ENCODE measurements around the gene TEX11.
"Not testable (repeated sequence)": the region's sequence is repeated elsewhere in the genome, so short reads cannot be mapped to it uniquely, and the experiment has no call there.

Gene TEX11

DNA sequence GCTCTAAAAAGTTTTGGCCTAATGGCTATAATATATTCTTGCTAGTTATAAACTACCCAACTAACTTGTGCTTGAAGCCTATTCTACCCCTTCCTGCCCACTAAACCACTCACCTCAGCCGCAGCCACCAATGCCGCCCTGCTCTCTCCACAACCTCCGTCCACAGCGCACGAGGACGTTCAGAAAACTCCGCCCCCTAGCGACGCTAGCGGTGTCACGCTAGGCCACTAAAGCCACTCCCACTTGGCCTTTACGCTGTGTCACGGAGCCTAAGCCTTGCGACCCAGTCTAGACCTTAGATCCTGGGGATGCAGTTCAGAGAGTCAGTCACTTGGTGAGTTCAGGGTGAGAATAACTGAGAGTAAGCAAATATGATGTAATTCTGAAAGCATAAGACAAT lies at the start of gene TEX11:
Gene TEX11 (minus strand): TSS at position 171 of the 400 bp plus-strand sequence. CDS start 922 bp downstream, outside the sequence.
- no peak for DNase-seq

GRCh38 chrX:70954871-70955270 lies 46.4 kb upstream of the TEX11 start:
- no peak for DNase-seq

- no peak for DNase-seq
Observed at GRCh38 chrX:70924294-70924911, 15.9 kb upstream of the TEX11 start.

- no peak for DNase-seq
Observed at GRCh38 chrX:70922774-70923473, 14.4 kb upstream of the TEX11 start.

DNA sequence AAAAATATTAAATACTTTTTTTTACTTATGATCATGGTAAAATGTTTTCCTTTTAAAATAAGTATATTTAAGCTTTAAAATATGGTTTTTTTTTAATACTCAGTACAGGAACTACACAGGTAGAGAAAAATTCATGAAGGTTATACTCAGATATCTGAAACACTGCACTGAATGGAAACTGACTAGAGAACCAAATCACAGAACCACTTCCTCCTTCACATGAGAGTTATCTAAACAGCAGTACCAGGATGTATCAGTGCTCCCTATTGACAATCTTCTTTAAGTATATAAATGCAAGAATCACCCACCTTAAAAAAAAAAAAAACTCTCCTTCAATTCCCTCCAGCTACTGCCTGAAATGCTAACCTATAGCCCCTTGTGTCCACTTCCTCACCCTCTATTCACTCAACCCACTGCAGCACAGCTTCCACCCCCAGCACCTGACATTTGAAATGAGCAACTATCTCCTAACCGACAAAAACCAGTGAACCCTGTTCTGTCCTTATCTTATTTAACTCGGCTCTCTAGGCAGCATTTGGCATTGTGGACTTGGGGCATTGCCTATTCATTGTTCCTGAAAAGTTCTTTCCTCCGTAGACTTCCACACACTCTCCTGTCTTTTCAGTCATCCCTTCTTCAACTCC lies 13.3 kb upstream of the TEX11 start:
- no peak for DNase-seq

GRCh38 chrX:70916754-70917153 lies 8.2 kb upstream of the TEX11 start:
- DNase-seq, result no peak

GRCh38 chrX:70907900-70908299 lies 611 bp downstream of the TEX11 start:
- peak in 2 of 51 donors; percentile 6 for DNase-seq

DNA sequence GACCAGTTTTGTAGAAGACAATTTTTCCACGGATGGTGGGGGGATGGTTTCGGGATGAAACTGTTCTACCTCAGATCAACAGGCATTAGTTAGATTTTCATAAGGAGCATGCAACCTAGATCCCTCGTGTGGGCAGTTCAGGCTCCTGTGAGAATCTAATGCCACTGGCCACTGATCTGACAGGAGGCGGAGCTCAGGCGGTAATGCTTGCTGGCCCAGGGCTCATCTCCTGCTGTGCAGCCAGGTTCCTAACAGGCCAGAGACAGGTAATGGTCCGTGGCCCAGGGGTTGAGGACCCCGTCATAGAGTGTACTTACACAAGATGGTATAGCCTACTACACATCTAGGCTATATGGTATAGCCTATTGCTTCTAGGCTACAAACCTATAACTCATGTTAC lies 7.0 kb downstream of the TEX11 start:
- DNase-seq, result no peak

- DNase-seq, result not testable (repeated sequence)
Observed at GRCh38 chrX:70890441-70890840, 18.1 kb downstream of the TEX11 start.

DNA sequence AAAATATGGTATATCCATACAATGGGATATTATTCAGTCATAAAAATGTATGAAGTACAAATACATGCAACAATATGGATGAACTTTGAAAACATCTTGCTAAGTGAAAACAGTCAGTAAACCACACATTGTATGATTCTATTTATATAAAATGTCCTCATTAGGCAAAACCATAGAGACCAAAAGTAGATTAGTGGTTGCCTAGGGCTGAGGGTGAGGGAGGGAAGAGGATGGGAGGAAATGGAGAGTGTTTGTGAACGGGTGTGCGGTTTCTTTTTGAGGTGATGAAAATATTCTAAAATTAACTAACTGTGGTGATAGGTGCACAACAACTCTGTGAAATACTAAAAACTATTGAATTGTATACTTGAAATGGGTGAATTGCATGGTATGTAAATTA lies 29.6 kb downstream of the TEX11 start:
- no peak for DNase-seq

DNA sequence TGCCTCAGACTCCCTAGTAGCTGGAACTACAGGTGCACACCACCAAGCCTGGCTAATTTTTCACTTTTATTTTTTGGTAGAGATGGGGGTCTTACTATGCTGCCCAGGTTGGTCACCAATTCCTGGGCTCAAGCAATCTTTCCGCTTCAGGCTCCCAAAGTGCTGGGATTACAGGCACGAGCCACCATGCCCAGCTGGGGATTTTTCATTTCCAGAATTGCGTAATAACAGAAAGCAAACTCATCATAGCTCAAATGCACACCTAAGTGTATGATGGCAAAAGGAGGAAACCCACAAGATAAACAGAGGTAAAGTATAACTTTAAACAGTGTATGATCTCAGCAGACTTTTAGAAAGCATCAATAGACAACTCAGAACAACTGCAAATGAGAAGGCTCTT lies 56.2 kb downstream of the TEX11 start:
- no peak for DNase-seq

GRCh38 chrX:70844081-70844480 lies 64.4 kb downstream of the TEX11 start:
- not testable (repeated sequence) for DNase-seq

- DNase-seq, result not testable (repeated sequence)
Observed at GRCh38 chrX:70843620-70844019, 64.9 kb downstream of the TEX11 start.

GRCh38 chrX:70834589-70834988 lies 73.9 kb downstream of the TEX11 start:
- DNase-seq, result no peak

- peak in 11 of 51 donors; percentile 0 to 14 (median 1) for DNase-seq
Observed at GRCh38 chrX:70826715-70827114, 81.8 kb downstream of the TEX11 start.

DNA sequence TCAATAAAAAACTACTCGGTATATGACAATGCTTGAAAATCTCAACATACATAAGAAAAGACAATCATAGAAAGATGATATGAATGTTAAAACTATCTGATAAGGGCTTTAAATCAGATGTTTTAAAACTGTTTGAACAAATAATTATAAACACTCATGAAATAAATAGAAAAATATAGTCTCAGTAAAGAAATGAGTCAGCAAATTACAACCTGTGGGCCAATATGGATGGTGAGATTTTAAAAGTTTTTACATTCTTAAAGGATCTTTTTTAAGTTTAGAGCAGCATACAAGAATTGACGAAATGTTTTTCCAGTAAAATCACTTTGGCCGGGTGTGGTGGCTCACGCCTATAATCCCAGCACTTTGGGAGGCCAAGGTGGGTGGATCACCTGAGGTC lies 83.1 kb downstream of the TEX11 start:
- no peak for DNase-seq

GRCh38 chrX:70808942-70809940 lies 99.3 kb downstream of the TEX11 start:
- DNase-seq, result no peak

DNA sequence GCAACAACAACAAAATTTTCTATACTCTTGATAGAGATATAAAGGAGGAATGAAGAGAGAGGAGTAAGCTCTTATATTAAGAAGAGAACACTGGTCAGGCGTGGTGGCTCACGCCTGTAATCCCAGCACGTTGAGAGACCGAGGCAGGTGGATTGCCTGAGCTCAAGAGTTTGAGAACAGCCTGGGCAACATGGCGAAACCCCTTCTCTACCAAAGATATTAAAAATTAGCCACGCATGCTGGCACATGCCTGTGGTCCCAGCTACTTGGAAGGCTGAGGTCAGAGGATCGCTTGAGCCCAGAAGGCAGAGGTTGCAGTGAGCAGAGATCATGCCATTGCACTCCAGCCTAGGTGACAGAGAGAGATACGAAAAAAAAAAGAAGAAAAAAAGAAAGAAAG lies 102.4 kb downstream of the TEX11 start:
- DNase-seq, result no peak

- not testable (repeated sequence) for DNase-seq
Observed at GRCh38 chrX:70796742-70797141, 111.8 kb downstream of the TEX11 start.

- no peak for DNase-seq
Observed at GRCh38 chrX:70774223-70774622, 134.3 kb downstream of the TEX11 start.

GRCh38 chrX:70769659-70770227 lies 138.8 kb downstream of the TEX11 start:
- no peak for DNase-seq
